Measurements from ENCODE around the gene AKAP8.

- TF ChIP-seq, protein P1, sequence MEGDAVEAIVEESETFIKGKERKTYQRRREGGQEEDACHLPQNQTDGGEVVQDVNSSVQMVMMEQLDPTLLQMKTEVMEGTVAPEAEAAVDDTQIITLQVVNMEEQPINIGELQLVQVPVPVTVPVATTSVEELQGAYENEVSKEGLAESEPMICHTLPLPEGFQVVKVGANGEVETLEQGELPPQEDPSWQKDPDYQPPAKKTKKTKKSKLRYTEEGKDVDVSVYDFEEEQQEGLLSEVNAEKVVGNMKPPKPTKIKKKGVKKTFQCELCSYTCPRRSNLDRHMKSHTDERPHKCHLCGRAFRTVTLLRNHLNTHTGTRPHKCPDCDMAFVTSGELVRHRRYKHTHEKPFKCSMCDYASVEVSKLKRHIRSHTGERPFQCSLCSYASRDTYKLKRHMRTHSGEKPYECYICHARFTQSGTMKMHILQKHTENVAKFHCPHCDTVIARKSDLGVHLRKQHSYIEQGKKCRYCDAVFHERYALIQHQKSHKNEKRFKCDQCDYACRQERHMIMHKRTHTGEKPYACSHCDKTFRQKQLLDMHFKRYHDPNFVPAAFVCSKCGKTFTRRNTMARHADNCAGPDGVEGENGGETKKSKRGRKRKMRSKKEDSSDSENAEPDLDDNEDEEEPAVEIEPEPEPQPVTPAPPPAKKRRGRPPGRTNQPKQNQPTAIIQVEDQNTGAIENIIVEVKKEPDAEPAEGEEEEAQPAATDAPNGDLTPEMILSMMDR (optimal IDR thresholded peaks at IDR 0.05 in 1 of 3, IDR thresholded peaks at IDR 0.05 in 1 of 3, conservative IDR thresholded peaks at IDR 0.05 in 1 of 3; ENCODE audit: extremely low read depth in 1 of 3, insufficient read depth in 2 of 3, low read length in 3 of 3) = no peak
- no peak for TF ChIP-seq EZH2 (IDR thresholded peaks at IDR 0.05; ENCODE audit: low read length)
These were observed 62.1 kb downstream of the AKAP8 start for GRCh38 chr19:15317392-15318071.

Measured in keratinocyte (primary cell).